Measurements from ENCODE around the gene CHST11. TPM values are rescaled to one million over a fixed set of nuclear protein-coding genes. Genes with fewer than 3 reads are reported as not detected.

The CHST11 gene
- total and polyA plus RNA-seq, 2 of the 4 experiments (the other 2 are of a cell fraction): 1.4 to 2.7 TPM

GRCh38 chr12:104585448-104586055 lies 128.8 kb downstream of the CHST11 start:
- Histone ChIP-seq H3K27ac (ENCODE audit: insufficient read depth, low read length) (no peak overlapping the region), H3K4me3 (ENCODE audit: insufficient read depth, low read depth, low read length) (no peak overlapping the region), H4K20me1 (ENCODE audit: insufficient read depth, low read length) (no peaks in the 10 kb centered on the region), H2BK15ac (ENCODE audit: low read depth, low read length) (no peak overlapping the region), H3K79me1 (ENCODE audit: low read depth in 1 of 2, low read length in 2 of 2) (no peaks in the 10 kb centered on the region), H2AK9ac (replicated peaks; ENCODE audit: low read depth, low read length, poor library complexity) (no peak overlapping the region), H3K27me3 (ENCODE audit: control insufficient read depth, insufficient read depth, low read length) (no peaks in the 10 kb centered on the region; the same call in 1 of the 2 replicates), H3K4me2 (ENCODE audit: low read depth, low read length) (no peak overlapping the region), H3K9me3 (ENCODE audit: control insufficient read depth, insufficient read depth, low read length) (no peaks in the 10 kb centered on the region), H2AK5ac (ENCODE audit: low read depth, low read length) (no peak overlapping the region), H2AFZ (replicated peaks; ENCODE audit: low read length, poor library complexity) (no peak overlapping the region), H4K8ac (ENCODE audit: low read depth in 2 of 2, low read length in 2 of 2) (no peak overlapping the region), H3K9ac (ENCODE audit: low read depth, low read length) (no peak overlapping the region), H3K36me3 (ENCODE audit: control insufficient read depth, insufficient read depth, low read length) (no peaks in the 10 kb centered on the region), H3K18ac (ENCODE audit: low read depth, low read length) (no peak overlapping the region), H2BK5ac (ENCODE audit: low read depth, low read length, poor library complexity, severe bottlenecking) (no peak overlapping the region), H3K4me1 (ENCODE audit: control insufficient read depth, insufficient read depth, low read length) (peaks cover 8% of the 10 kb centered on the region), H3K56ac (ENCODE audit: extremely low read depth, insufficient read depth, low read length) (no peak overlapping the region), H2BK20ac (ENCODE audit: low read depth, low read length) (no peak overlapping the region), H2BK120ac (ENCODE audit: low read depth, low read length) (no peak overlapping the region), H3K9me1 (ENCODE audit: insufficient read depth, low read length) (peaks cover 7% of the 10 kb centered on the region), H4K91ac (ENCODE audit: insufficient read depth, low read depth, low read length) (no peak overlapping the region), H3K23ac (ENCODE audit: low read depth, low read length) (no peak overlapping the region), H3K14ac (replicated peaks; ENCODE audit: low read depth, low read length) (no peak overlapping the region), H4K5ac (ENCODE audit: low read depth, low read length) (no peak overlapping the region), H3K4ac (ENCODE audit: low read depth, low read length) (no peak overlapping the region)
- intact Hi-C loops (cut with micrococcal nuclease) (no loop called here), in situ Hi-C loops (cut with MboI; ENCODE audit: low sequenced_read_pairs) (no loop called here), dilution Hi-C loops (cut with HindIII; ENCODE audit: low sequenced_read_pairs, unreplicated experiment) (no loop called here)
- no peak for TF ChIP-seq CHD1 (IDR thresholded peaks at IDR 0.05; ENCODE audit: low read depth, low read length)
- TF ChIP-seq MAZ (IDR thresholded peaks at IDR 0.05; ENCODE audit: borderline replicate concordance, low read depth, low read length): no peak
- TF ChIP-seq CTCF (conservative IDR thresholded peaks at IDR 0.05; ENCODE audit: low read depth, low read length): no peak
- TF ChIP-seq MAFK (IDR thresholded peaks at IDR 0.05; ENCODE audit: low read depth, low read length): no peak
- TF ChIP-seq MXI1 (IDR thresholded peaks at IDR 0.05; ENCODE audit: borderline replicate concordance, low read depth, low read length): no peak
- TF ChIP-seq BHLHE40 (IDR thresholded peaks at IDR 0.05; ENCODE audit: low read depth, low read length): no peak
- no peak for TF ChIP-seq RAD21 (IDR thresholded peaks at IDR 0.05; ENCODE audit: low read length)
- TF ChIP-seq RFX5 (IDR thresholded peaks at IDR 0.05; ENCODE audit: low read depth, low read length): no peak
- TF ChIP-seq NFE2L2 (IDR thresholded peaks at IDR 0.05; ENCODE audit: low read depth, low read length): no peak
- no peak for TF ChIP-seq ELK1 (IDR thresholded peaks at IDR 0.05; ENCODE audit: borderline replicate concordance, low read depth, low read length)
- no peak for TF ChIP-seq FOS (IDR thresholded peaks at IDR 0.05; ENCODE audit: low read depth, low read length)
- TF ChIP-seq USF2 (IDR thresholded peaks at IDR 0.05; ENCODE audit: low read depth, low read length): no peak
- TF ChIP-seq SMC3 (IDR thresholded peaks at IDR 0.05; ENCODE audit: low read depth, low read length): no peak
- no peak for TF ChIP-seq POLR2A (IDR thresholded peaks at IDR 0.05; ENCODE audit: low read depth, low read length)
- TF ChIP-seq RCOR1 (IDR thresholded peaks at IDR 0.05; ENCODE audit: insufficient replicate concordance, low read length): no peak
- no peak for ATAC-seq (ENCODE audit: low read depth)
- ChIA-PET POLR2A (ENCODE audit: unreplicated experiment) (no interaction called here), CTCF (interaction anchor here (0.6 kb wide), 1 partner anchor 523 kb away, joined by 3 read pairs; no protein-coding TSS in a partner anchor)
- no TSS peak for BruUV-seq (replicated peaks)
- 100% methylated on average over 1 of the region's 4 CpGs; no CpG with 5 or more reads in 1 of the 2 experiments for whole genome bisulfite sequencing, 2 experiments (ENCODE audit: extremely low coverage in 2 of 2, insufficient read length in 1 of 2)
- DNase-seq: no peak
